SJSA1 (cell line): ENCODE measurements around the gene FEM1A. TPM values are rescaled to one million over a fixed set of nuclear protein-coding genes. Genes with fewer than 3 reads are reported as not detected.
"Not testable (repeated sequence)": the region's sequence is repeated elsewhere in the genome, so short reads cannot be mapped to it uniquely, and the experiment has no call there.

Experiments
- DNase-seq, 2 experiments: peaks; one replicate each; pipeline ENCODE4 v3.0.0-alpha.2; 2015 to 2020; ENCODE audit warnings: low spot score in 2 of 2, low read depth in 1 of 2
- H3K27ac ChIP-seq: fragments of 250-450 bp; sonication (Bioruptor Pico); 2 replicates; pipeline ENCODE4 v1.5.1; 2020; ENCODE audit warnings: mild to moderate bottlenecking, moderate library complexity
- H3K27me3 ChIP-seq: fragments of 250-450 bp; sonication (Bioruptor Pico); replicated peaks from 2 replicates; pipeline ENCODE4 v1.5.1; 2020; ENCODE audit warnings: mild to moderate bottlenecking, moderate library complexity
- H3K36me3 ChIP-seq: fragments of 250-450 bp; sonication (Bioruptor Pico); 2 replicates; pipeline ENCODE4 v1.5.1; 2020; ENCODE audit warnings: mild to moderate bottlenecking
- H3K4me1 ChIP-seq: fragments of 250-450 bp; sonication (Bioruptor Pico); replicated peaks from 2 replicates; pipeline ENCODE4 v1.6.1; 2021; ENCODE audit warnings: mild to moderate bottlenecking
- H3K4me3 ChIP-seq: fragments of 250-450 bp; sonication (Bioruptor Pico); 2 replicates; pipeline ENCODE4 v1.5.1; 2020; ENCODE audit warnings: mild to moderate bottlenecking
- H3K9me3 ChIP-seq: fragments of 250-450 bp; sonication (Bioruptor Pico); replicated peaks from 2 replicates; pipeline ENCODE4 v1.5.1; 2020; ENCODE audit warnings: mild to moderate bottlenecking
- total RNA-seq: library from RNA; depleted of rRNA; stranded (reverse); fragments of >200 nt; shearing (Covaris generic); gene quantifications from 2 replicates; pipeline ENCODE4 v1.2.3, GENCODE V29; 2014

The FEM1A gene
- total RNA-seq, 1 experiment from 2014 or later, result 14.4 TPM

GRCh38 chr19:4759388-4760284 is 31.9 kb upstream of the FEM1A start:
- H3K4me1 ChIP-seq, result peaks cover 6% of the 10 kb centered on the region
- no peak overlapping the region for H3K4me3 ChIP-seq
- peaks cover 49% of the 10 kb centered on the region for H3K27me3 ChIP-seq
- H3K36me3 ChIP-seq, result no peaks in the 10 kb centered on the region
- H3K27ac ChIP-seq, result no peak overlapping the region
- no peaks in the 10 kb centered on the region for H3K9me3 ChIP-seq
- peak; percentile 15 to 72 for DNase-seq

GRCh38 chr19:4760285-4760650 is 31.3 kb upstream of the FEM1A start:
- Histone ChIP-seq H3K4me3 (no peak overlapping the region), H3K27ac (no peak overlapping the region), H3K36me3 (no peaks in the 10 kb centered on the region), H3K4me1 (peaks cover 6% of the 10 kb centered on the region), H3K9me3 (no peaks in the 10 kb centered on the region), H3K27me3 (peaks cover 43% of the 10 kb centered on the region)
- no peak for DNase-seq

- H3K36me3 ChIP-seq, result no peaks in the 10 kb centered on the region
- H3K27me3 ChIP-seq, result peaks cover 40% of the 10 kb centered on the region
- DNase-seq, result no peak
- no peak overlapping the region for H3K4me3 ChIP-seq
- no peaks in the 10 kb centered on the region for H3K9me3 ChIP-seq
- peaks cover 6% of the 10 kb centered on the region for H3K4me1 ChIP-seq
- H3K27ac ChIP-seq, result no peak overlapping the region
Observed at GRCh38 chr19:4763021-4763420, 28.5 kb upstream of the FEM1A start.

- H3K4me3 ChIP-seq, result no peak overlapping the region
- peaks cover 6% of the 10 kb centered on the region for H3K4me1 ChIP-seq
- H3K27ac ChIP-seq, result no peak overlapping the region
- H3K27me3 ChIP-seq, result peaks cover 29% of the 10 kb centered on the region
- H3K9me3 ChIP-seq, result no peaks in the 10 kb centered on the region
- H3K36me3 ChIP-seq, result no peaks in the 10 kb centered on the region
- no peak for DNase-seq
Observed at GRCh38 chr19:4764393-4764660, 27.2 kb upstream of the FEM1A start.

GRCh38 chr19:4768934-4769777 is 22.4 kb upstream of the FEM1A start:
- Histone ChIP-seq H3K9me3 (no peaks in the 10 kb centered on the region), H3K4me3 (no peak overlapping the region), H3K27me3 (peaks cover 4% of the 10 kb centered on the region), H3K4me1 (0 out of 2 replicates have a peak, but pooled peaks cover 4% of the 10 kb centered on the region), H3K36me3 (no peaks in the 10 kb centered on the region), H3K27ac (no peak overlapping the region)
- DNase-seq, result peak; percentile 57 to 82

- Histone ChIP-seq H3K27me3 (peaks cover 5% of the 10 kb centered on the region), H3K4me3 (no peak overlapping the region), H3K9me3 (no peaks in the 10 kb centered on the region), H3K27ac (no peak overlapping the region), H3K4me1 (0 out of 2 replicates have a peak, but pooled peaks cover 4% of the 10 kb centered on the region), H3K36me3 (no peaks in the 10 kb centered on the region)
- no peak for DNase-seq
Observed at GRCh38 chr19:4772566-4772965, 19.0 kb upstream of the FEM1A start.

- Histone ChIP-seq H3K27ac (no peak overlapping the region), H3K27me3 (peaks cover 9% of the 10 kb centered on the region), H3K36me3 (no peaks in the 10 kb centered on the region), H3K4me3 (no peak overlapping the region), H3K4me1 (0 out of 2 replicates have a peak, but pooled peaks cover 4% of the 10 kb centered on the region), H3K9me3 (no peaks in the 10 kb centered on the region)
- DNase-seq, result no peak
Observed at GRCh38 chr19:4773047-4773640, 18.4 kb upstream of the FEM1A start.

GRCh38 chr19:4774136-4774535 is 17.4 kb upstream of the FEM1A start:
- Histone ChIP-seq H3K9me3 (no peaks in the 10 kb centered on the region), H3K36me3 (no peaks in the 10 kb centered on the region), H3K4me3 (no peak overlapping the region), H3K27ac (no peak overlapping the region), H3K4me1 (0 out of 2 replicates have a peak, but pooled peaks cover 4% of the 10 kb centered on the region), H3K27me3 (peaks cover 9% of the 10 kb centered on the region)
- DNase-seq, result no peak

GRCh38 chr19:4775627-4776152 is 15.8 kb upstream of the FEM1A start:
- Histone ChIP-seq H3K4me3 (no peak overlapping the region), H3K4me1 (0 out of 2 replicates have a peak, but pooled peaks cover 4% of the 10 kb centered on the region), H3K27ac (no peak overlapping the region), H3K9me3 (no peaks in the 10 kb centered on the region), H3K36me3 (no peaks in the 10 kb centered on the region), H3K27me3 (peaks cover 9% of the 10 kb centered on the region)
- no peak for DNase-seq

GRCh38 chr19:4776436-4777211 is 14.9 kb upstream of the FEM1A start:
- H3K9me3 ChIP-seq, result no peaks in the 10 kb centered on the region
- 0 out of 2 replicates have a peak, but pooled peaks cover 4% of the 10 kb centered on the region for H3K4me1 ChIP-seq
- no peaks in the 10 kb centered on the region for H3K36me3 ChIP-seq
- H3K27ac ChIP-seq, result no peak overlapping the region
- peaks cover 9% of the 10 kb centered on the region for H3K27me3 ChIP-seq
- DNase-seq, result no peak
- no peak overlapping the region for H3K4me3 ChIP-seq

- DNase-seq, H3K36me3 ChIP-seq, H3K4me1 ChIP-seq, H3K4me3 ChIP-seq, H3K9me3 ChIP-seq, H3K27ac ChIP-seq, H3K27me3 ChIP-seq: not testable (repeated sequence)
Observed at GRCh38 chr19:4778124-4778523, 13.4 kb upstream of the FEM1A start.

- Histone ChIP-seq H3K27ac (no peak overlapping the region), H3K9me3 (no peaks in the 10 kb centered on the region), H3K4me3 (no peak overlapping the region), H3K36me3 (no peaks in the 10 kb centered on the region), H3K4me1 (no peaks in the 10 kb centered on the region), H3K27me3 (peaks cover 22% of the 10 kb centered on the region)
- no peak for DNase-seq
Observed at GRCh38 chr19:4780860-4781259, 10.7 kb upstream of the FEM1A start.

- Histone ChIP-seq H3K4me1 (no peaks in the 10 kb centered on the region), H3K4me3 (no peak overlapping the region)
- DNase-seq, result no peak
Observed at GRCh38 chr19:4781801-4782200, 9.7 kb upstream of the FEM1A start.

More at GRCh38 chr19:4781801-4782200, 9.7 kb upstream of the FEM1A start:
- H3K27me3 ChIP-seq, result peaks cover 24% of the 10 kb centered on the region
- no peak overlapping the region for H3K27ac ChIP-seq
- H3K9me3 ChIP-seq, result no peaks in the 10 kb centered on the region
- H3K36me3 ChIP-seq, result no peaks in the 10 kb centered on the region
